ENCODE data around the gene DNAJC18. TPM values are rescaled to one million over a fixed set of nuclear protein-coding genes. Genes with fewer than 3 reads are reported as not detected.
A peak's percentile ranks its signal among the peaks of the same experiment; 100 is the strongest.
"Not testable (repeated sequence)": the region's sequence is repeated elsewhere in the genome, so short reads cannot be mapped to it uniquely, and the experiment has no call there.

Gene DNAJC18
- total RNA-seq, result 10 to 100 TPM; 14.0 to 24.9 (median 15.2) TPM
- 5.6 TPM for polyA plus RNA-seq
- long read RNA-seq, donor 1, full-length matches to known transcripts, result 14 of 22 reads
- long read RNA-seq, donor 1, partial matches to known transcripts, result 2 of 22 reads
- long read RNA-seq, donor 1, other reads (novel, unspliced or antisense), result 6 of 22 reads
- long read RNA-seq, donor 2, full-length matches to known transcripts, result 9 of 11 reads
- long read RNA-seq, donor 2, partial matches to known transcripts, result 0 of 11 reads
- long read RNA-seq, donor 2, other reads (novel, unspliced or antisense), result 2 of 11 reads
- long read RNA-seq, donor 3, full-length matches to known transcripts, result 59 of 64 reads
- long read RNA-seq, donor 3, partial matches to known transcripts, result 1 of 64 reads
- long read RNA-seq, donor 3, other reads (novel, unspliced or antisense), result 4 of 64 reads
- long read RNA-seq, donor 4, full-length matches to known transcripts, result 19 of 20 reads
- long read RNA-seq, donor 4, partial matches to known transcripts, result 1 of 20 reads
- long read RNA-seq, donor 4, other reads (novel, unspliced or antisense), result 0 of 20 reads

DNA sequence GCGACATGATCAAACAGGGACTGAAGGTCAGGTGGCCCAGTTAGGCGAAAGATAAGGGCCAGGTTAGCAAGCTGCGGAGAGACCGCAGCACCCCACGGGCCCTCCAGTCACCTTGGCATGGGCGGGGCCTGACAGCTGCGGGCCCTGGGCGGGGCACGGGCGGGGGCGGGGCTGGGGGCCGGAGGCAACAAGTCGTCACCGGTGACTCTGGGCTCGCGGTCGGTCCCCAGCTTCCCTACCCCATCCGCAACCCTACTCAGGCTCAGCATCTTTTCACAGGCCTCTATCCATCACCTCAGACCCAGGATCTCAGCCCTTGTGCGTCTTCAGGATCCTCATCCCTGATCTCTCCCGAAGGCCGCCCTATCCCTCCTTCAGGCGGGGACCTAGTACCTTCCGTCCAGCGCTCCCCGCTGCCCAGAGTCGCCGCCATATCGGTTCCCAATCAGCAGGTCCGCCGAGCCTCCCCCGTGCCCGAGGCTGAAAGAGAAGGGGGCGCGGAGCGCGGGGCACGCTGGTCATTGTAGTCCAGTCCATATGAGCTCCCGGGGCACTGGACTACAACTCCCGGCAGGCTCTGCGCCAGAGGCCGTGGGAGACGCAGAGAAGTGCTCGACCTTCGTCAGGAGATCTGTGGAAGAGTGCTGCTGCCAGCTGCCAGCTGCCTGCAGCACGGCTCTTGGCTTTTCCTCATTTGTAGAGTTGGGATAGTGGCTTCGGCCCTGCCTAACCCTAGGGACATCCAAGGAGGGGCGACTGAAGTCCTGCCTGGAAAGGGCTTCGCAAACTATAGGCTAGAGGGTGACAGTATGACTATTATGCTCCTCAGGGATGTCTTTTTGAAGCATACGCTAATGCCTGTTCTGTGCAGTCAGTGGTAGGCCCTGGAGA lies at the start of gene DNAJC18:
DNAJC18 (minus strand) TSS at position 513 of the 891 bp plus-strand sequence; CDS start at position 433, 80 bp downstream.
- Histone ChIP-seq H3K27ac (ENCODE audit: low read length) (peak within 1 kb of the TSS; percentile 97), H3K4me1 (ENCODE audit: control insufficient read depth, insufficient read depth, low read length) (peaks cover 4% of the 10 kb centered on the region), H3K27me3 (ENCODE audit: control insufficient read depth, insufficient read depth) (no peaks in the 10 kb centered on the region), H3K4me3 (ENCODE audit: low read length) (peak within 1 kb of the TSS; percentile 95), H3K9me3 (ENCODE audit: control insufficient read depth, low read length) (no peaks in the 10 kb centered on the region)
- intact Hi-C loops (cut with DNase I), result loop anchor here in 1 of 4 donors (10.0 kb wide), 1 partner anchor 46 kb away; the partner anchor contains the start of gene STING1
- DNase-seq (peak; percentile 96 to 99 (median 98)), ATAC-seq (peak; percentile 98 to 99)
- 3% methylated on average over 49 of the region's 49 CpGs for WGBS

DNA sequence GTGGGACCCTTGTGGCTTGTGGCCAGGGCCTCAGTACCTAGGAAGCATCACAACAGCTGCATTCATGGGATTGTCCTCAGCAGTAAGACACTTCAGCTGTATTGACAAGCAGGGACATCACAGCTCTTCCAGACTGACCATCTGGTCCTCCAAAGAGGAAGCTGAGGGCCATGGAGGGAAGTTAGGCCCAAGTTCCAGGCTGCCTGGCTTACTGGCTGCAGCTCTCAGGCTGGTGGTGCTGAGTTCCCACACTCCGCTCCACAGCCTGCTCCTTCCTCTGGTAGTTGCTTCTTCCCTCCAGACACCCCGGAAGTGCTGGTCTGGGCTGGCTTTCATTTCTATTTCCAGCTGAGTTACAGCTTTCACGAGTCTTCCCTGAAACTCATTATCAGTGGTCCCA lies 48.9 kb upstream of the DNAJC18 start:
- ATAC-seq, result peak; percentile 44 to 61
- Histone ChIP-seq H3K9me3 (ENCODE audit: control insufficient read depth, low read length) (no peaks in the 10 kb centered on the region), H3K4me3 (ENCODE audit: low read length) (no peak overlapping the region), H3K27ac (ENCODE audit: low read length) (peak overlapping the region; percentile 28), H3K4me1 (ENCODE audit: control insufficient read depth, insufficient read depth, low read length) (peaks cover 7% of the 10 kb centered on the region), H3K27me3 (ENCODE audit: control insufficient read depth, insufficient read depth) (no peaks in the 10 kb centered on the region)
- 57% methylated on average over 3 of the region's 3 CpGs for WGBS
- peak in 2 of 3 donors; percentile 69 to 77 for DNase-seq
- intact Hi-C loops (cut with DNase I), result loop anchor here in 1 of 4 donors (10.0 kb wide), 1 partner anchor 53 kb away; the partner anchor contains the start of gene DNAJC18

DNA sequence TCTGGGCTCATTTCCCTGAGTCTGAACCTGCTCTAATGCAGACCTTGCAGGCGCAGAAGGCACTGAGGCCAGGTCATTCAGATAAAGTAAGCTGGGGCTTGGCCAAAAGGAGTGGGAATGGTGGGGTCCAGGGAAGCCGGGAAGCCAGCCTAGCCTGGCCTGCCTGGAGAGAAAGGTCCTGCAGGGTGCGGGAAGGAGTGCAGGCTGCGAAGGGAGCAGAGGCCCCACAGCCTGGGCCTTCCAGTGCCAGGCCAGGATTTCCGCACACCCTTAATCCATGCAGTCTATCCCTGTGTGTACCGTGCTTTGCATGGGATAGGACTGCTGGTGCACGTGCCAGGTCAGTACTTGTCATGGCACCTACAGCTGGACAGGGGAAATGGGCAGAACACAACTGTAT lies 46.9 kb upstream of the DNAJC18 start:
- peaks cover 3% of the 10 kb centered on the region for H3K4me1 ChIP-seq (ENCODE audit: control insufficient read depth, insufficient read depth, low read length)
- 81% methylated on average over 7 of the region's 7 CpGs for WGBS
- no peak for ATAC-seq
- H3K27ac ChIP-seq (ENCODE audit: low read length), result no peak overlapping the region
- no peak for DNase-seq
- no peaks in the 10 kb centered on the region for H3K9me3 ChIP-seq (ENCODE audit: control insufficient read depth, low read length)
- H3K27me3 ChIP-seq (ENCODE audit: control insufficient read depth, insufficient read depth), result no peaks in the 10 kb centered on the region
- H3K4me3 ChIP-seq (ENCODE audit: low read length), result no peak overlapping the region
- intact Hi-C loops (cut with DNase I), result loop anchor here in 1 of 4 donors (10.0 kb wide), 1 partner anchor 51 kb away; the partner anchor contains the start of gene DNAJC18

DNA sequence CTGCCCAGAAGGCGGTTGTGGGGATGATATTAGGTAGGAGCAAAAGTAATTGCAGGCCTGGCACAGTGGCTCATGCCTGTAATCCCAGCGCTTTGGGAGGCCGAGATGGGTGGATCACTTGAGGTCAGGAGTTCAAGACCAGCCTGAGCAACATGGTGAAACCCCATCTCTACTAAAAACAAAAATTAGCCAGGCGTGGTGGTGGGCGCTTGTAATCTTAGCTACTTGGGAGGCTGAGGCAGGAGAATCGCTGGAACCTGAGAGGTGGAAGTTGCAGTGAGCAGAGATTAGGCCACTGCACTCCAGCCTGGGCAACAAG lies 43.5 kb upstream of the DNAJC18 start:
- H3K27me3 ChIP-seq (ENCODE audit: control insufficient read depth, insufficient read depth); H3K9me3 ChIP-seq (ENCODE audit: control insufficient read depth, low read length); H3K4me1 ChIP-seq (ENCODE audit: control insufficient read depth, insufficient read depth, low read length); DNase-seq; ATAC-seq: not testable (repeated sequence)
- 47% methylated on average over 6 of the region's 6 CpGs for WGBS
- Histone ChIP-seq H3K27ac (ENCODE audit: low read length) (peak overlapping the region; percentile 98), H3K4me3 (ENCODE audit: low read length) (peak overlapping the region; percentile 55)
- intact Hi-C loops (cut with DNase I), result loop anchor here in 1 of 4 donors (5.0 to 10.0 kb wide), 2 partner anchors 34 to 48 kb away; partner anchors contain the start of gene DNAJC18

DNA sequence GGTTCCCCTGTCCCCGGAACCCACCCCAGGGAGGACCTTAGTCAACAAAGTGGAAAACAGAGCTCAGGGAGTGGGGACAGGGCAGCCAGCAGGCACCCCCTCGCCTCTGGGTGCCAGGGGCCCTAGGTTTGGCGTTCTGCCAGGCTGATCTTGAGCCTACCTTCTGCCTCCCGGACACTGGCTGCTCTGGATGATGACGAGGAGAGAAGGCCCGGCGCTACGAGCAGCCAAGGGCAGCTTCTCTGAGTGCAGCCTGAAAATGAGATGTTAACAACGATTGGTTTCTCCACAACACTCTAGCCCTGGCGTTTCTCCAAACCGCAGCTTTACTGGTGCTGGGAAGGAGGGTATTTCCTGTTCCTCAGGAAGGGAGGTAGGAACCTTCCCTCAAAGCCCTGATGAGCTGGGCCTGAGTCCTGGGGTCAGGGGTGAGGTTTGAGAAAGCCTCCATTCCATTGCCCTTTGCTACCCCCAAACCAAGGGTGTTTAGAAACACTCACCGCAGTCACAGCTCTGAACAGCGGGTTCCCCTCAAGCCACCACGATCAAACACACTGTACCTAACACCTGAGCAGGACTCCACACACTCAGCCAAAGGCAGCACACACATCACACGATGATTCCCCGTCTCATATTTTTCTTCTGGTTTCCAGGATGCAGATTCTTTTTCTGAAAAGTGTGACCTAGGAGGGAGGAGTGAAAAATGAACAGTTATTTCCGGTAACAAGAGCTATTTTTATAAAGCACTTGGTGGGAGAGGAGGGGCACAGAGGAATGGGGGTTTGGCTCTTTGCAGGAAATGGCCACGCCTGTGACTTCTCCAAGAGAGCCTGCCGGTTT lies 42.9 kb upstream of the DNAJC18 start, which contains the start of gene STING1:
STING1 (minus strand) TSS at position 709 of the 840 bp plus-strand sequence. CDS start 1,054 bp downstream, outside the sequence.
- Histone ChIP-seq H3K4me3 (ENCODE audit: low read length) (peak within 1 kb of the TSS; percentile 55), H3K27me3 (ENCODE audit: control insufficient read depth, insufficient read depth) (no peaks in the 10 kb centered on the region), H3K4me1 (ENCODE audit: control insufficient read depth, insufficient read depth, low read length) (peaks cover 3% of the 10 kb centered on the region), H3K27ac (ENCODE audit: low read length) (peak within 1 kb of the TSS; percentile 98), H3K9me3 (ENCODE audit: control insufficient read depth, low read length) (no peaks in the 10 kb centered on the region)
- intact Hi-C loops (cut with DNase I), result loop anchor here in 1 of 4 donors (5.0 to 10.0 kb wide), 2 partner anchors 35 to 47 kb away; partner anchors contain the start of gene DNAJC18
- DNase-seq (peak; percentile 89 to 93 (median 90)), ATAC-seq (peak; percentile 74 to 77)
- 2% methylated on average over 19 of the region's 19 CpGs for WGBS

DNA sequence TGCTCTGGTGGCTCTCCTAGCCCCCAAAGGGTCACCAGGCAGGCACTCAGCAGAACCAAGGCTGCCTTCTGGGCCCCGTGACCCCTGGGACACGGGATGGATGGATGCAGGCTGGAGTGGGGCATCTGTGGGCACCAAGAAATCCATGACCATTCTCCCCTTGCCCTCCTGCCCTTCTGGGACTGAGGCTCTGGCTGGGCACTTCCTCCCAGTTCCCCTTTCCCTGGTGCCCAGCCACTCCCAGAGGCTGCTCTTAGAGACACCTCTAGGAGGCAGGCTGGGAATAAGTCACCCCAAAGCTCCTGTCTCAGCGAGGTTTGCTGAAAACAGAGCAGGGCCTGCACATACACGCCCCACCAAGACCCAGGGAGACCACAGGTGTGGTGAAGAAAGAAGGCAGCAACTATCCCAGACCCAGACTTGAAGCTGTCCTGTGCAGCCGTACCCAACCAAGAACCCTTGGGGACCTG lies 42.3 kb upstream of the DNAJC18 start:
- DNase-seq (peak; percentile 46 to 66 (median 66)), ATAC-seq (peak; percentile 49 to 55)
- Histone ChIP-seq H3K27me3 (ENCODE audit: control insufficient read depth, insufficient read depth) (no peaks in the 10 kb centered on the region), H3K4me3 (ENCODE audit: low read length) (peak overlapping the region; percentile 55), H3K4me1 (ENCODE audit: control insufficient read depth, insufficient read depth, low read length) (peaks cover 3% of the 10 kb centered on the region), H3K9me3 (ENCODE audit: control insufficient read depth, low read length) (no peaks in the 10 kb centered on the region), H3K27ac (ENCODE audit: low read length) (peak overlapping the region; percentile 98)
- intact Hi-C loops (cut with DNase I), result loop anchor here in 1 of 4 donors (5.0 to 10.0 kb wide), 2 partner anchors 36 to 47 kb away; partner anchors contain the start of gene DNAJC18
- 23% methylated on average over 5 of the region's 5 CpGs for WGBS

DNA sequence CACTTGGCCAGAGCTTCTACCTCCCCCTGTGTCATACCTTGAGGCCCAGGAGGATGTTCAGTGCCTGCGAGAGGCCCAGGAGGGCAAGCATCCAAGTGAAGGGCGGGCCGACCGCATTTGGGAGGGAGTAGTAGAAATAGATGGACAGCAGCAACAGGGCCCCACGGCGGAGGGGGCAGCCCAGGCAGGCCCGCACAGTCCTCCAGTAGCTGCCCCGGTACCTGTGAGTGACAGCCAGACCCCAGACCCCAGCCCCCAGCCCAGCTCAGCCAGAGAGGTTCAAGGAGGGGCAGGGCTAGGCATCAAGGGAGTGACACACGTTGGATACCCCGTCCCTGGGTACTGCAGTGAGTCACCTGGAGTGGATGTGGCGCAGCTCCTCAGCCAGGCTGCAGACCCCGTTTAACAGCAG lies 41.8 kb upstream of the DNAJC18 start:
- peak overlapping the region; percentile 55 for H3K4me3 ChIP-seq (ENCODE audit: low read length)
- H3K27ac ChIP-seq (ENCODE audit: low read length), result peak overlapping the region; percentile 98
- H3K27me3 ChIP-seq (ENCODE audit: control insufficient read depth, insufficient read depth), result no peaks in the 10 kb centered on the region
- ATAC-seq, result peak; percentile 20 to 22
- DNase-seq, result peak; percentile 55 to 85 (median 84)
- H3K4me1 ChIP-seq (ENCODE audit: control insufficient read depth, insufficient read depth, low read length), result peaks cover 3% of the 10 kb centered on the region
- intact Hi-C loops (cut with DNase I), result loop anchor here in 1 of 4 donors (5.0 to 10.0 kb wide), 2 partner anchors 36 to 46 kb away; partner anchors contain the start of gene DNAJC18
- 27% methylated on average over 12 of the region's 12 CpGs for WGBS
- H3K9me3 ChIP-seq (ENCODE audit: control insufficient read depth, low read length), result no peaks in the 10 kb centered on the region

DNA sequence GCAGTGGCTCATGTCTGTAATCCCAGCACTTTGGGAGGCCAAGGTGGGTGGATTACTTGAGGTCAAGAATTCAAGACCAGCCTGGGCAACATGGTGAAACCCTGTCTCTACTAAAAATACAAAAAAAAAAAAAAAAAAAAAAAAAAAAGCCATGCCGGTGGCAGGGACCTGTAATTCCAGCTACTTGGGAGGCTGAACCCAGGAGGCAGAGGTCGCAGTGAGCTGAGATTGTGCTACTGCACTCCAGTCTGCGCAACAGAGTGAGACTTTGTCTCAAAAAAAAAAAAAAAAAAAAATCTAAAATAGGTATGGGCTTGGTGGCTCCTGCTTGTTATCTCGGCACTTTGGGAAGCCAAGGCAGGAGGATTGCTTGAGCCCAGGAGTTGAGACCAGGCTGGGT lies 40.4 kb upstream of the DNAJC18 start:
- intact Hi-C loops (cut with DNase I), result loop anchor here in 1 of 4 donors (5.0 to 10.0 kb wide), 2 partner anchors 38 to 45 kb away; partner anchors contain the start of gene DNAJC18
- not testable (repeated sequence) for H3K4me3 ChIP-seq (ENCODE audit: low read length); H3K27me3 ChIP-seq (ENCODE audit: control insufficient read depth, insufficient read depth); H3K9me3 ChIP-seq (ENCODE audit: control insufficient read depth, low read length); H3K27ac ChIP-seq (ENCODE audit: low read length); DNase-seq; H3K4me1 ChIP-seq (ENCODE audit: control insufficient read depth, insufficient read depth, low read length); ATAC-seq
- WGBS, result 95% methylated on average over 4 of the region's 4 CpGs

DNA sequence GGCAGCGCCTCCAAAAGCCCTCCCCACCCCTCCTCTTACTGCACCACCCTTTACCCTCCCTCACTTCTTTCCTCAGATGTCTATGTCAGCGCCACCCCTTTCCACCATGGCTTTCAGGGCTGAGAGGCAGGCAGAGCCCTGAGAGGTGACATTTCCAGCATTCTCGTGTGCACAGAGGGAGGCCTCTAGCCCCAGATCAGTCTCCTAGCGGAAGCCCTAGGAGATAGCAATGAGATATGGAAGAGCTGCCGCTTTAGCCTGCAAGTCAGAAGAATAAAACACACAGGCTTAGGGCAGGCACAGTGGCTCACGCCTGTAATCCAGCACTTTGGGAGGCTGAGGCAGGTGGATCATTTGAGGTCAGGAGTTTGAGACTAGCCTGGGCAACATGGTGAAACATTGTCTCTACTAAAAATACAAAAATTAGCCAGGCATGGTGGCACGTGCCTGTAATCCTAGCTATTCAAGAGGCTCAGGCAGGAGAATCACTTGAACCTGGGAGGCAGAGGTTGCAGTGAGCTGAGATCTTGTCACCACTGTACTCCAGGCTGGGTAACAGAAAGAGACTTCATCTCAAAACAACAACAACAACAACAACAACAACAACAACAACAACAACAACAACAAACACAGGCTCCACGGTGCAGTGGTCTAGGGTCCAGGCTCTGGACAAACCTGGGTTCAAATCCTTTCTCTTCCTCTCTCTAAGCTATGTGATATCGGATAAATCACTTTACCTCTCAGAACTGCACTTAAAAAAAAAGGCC lies 39.5 kb upstream of the DNAJC18 start:
- peak in 1 of 2 donors; percentile 21 for ATAC-seq
- DNase-seq, result peak in 1 of 3 donors; percentile 58
- H3K4me1 ChIP-seq (ENCODE audit: control insufficient read depth, insufficient read depth, low read length); H3K27me3 ChIP-seq (ENCODE audit: control insufficient read depth, insufficient read depth); H3K4me3 ChIP-seq (ENCODE audit: low read length); intact Hi-C loops (cut with DNase I); H3K9me3 ChIP-seq (ENCODE audit: control insufficient read depth, low read length): not testable (repeated sequence)
- H3K27ac ChIP-seq (ENCODE audit: low read length), result peak overlapping the region; percentile 1
- WGBS, result 56% methylated on average over 9 of the region's 9 CpGs
